ENCODE data around the gene MAVS.

DNA sequence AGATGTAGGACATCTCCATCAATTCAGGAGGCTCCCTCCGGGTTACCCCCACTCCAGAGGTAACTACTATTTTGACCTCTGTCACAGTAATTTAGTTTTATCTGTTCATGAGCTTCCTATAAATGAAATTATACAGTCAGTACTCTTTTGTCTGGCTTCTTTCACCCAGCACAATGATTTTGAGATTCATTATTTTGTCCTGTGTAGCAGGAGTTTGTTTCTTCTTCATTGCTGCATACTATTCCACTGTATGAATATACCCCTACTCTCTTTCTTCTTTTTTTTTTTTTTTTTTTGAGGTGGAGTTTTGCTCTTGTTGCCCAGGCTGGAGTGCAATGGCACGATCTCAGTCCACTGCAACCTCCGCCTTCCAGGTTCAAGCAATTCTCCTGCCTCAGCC, 38.1 kb upstream of the MAVS start:
- TF ChIP-seq, protein P1, sequence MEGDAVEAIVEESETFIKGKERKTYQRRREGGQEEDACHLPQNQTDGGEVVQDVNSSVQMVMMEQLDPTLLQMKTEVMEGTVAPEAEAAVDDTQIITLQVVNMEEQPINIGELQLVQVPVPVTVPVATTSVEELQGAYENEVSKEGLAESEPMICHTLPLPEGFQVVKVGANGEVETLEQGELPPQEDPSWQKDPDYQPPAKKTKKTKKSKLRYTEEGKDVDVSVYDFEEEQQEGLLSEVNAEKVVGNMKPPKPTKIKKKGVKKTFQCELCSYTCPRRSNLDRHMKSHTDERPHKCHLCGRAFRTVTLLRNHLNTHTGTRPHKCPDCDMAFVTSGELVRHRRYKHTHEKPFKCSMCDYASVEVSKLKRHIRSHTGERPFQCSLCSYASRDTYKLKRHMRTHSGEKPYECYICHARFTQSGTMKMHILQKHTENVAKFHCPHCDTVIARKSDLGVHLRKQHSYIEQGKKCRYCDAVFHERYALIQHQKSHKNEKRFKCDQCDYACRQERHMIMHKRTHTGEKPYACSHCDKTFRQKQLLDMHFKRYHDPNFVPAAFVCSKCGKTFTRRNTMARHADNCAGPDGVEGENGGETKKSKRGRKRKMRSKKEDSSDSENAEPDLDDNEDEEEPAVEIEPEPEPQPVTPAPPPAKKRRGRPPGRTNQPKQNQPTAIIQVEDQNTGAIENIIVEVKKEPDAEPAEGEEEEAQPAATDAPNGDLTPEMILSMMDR (IDR thresholded peaks at IDR 0.05) = no peak
- TF ChIP-seq MAX (IDR thresholded peaks at IDR 0.05; ENCODE audit: low read depth) = no peak
- TF ChIP-seq RCOR1 (IDR thresholded peaks at IDR 0.05; ENCODE audit: low read length) = no peak
- TF ChIP-seq TCF12 (IDR thresholded peaks at IDR 0.05) = no peak
- TF ChIP-seq CHD2 (IDR thresholded peaks at IDR 0.05; ENCODE audit: low read length, partially characterized antibody) = no peak
- no peak for TF ChIP-seq POLR2AphosphoS5 (IDR thresholded peaks at IDR 0.05; ENCODE audit: low read depth, low read length)
- no peak for TF ChIP-seq EZH2phosphoT487 (IDR thresholded peaks at IDR 0.05; ENCODE audit: borderline replicate concordance, low read depth)
- no peak for TF ChIP-seq SMC3 (IDR thresholded peaks at IDR 0.05; ENCODE audit: low read depth, low read length)
- no peak for TF ChIP-seq GABPA (IDR thresholded peaks at IDR 0.05; ENCODE audit: low read depth)
- TF ChIP-seq RAD21 (IDR thresholded peaks at IDR 0.05; ENCODE audit: low read length) = no peak
- TF ChIP-seq SIN3A (IDR thresholded peaks at IDR 0.05; ENCODE audit: borderline replicate concordance, low read depth, low read length) = no peak
- TF ChIP-seq, protein P2, sequence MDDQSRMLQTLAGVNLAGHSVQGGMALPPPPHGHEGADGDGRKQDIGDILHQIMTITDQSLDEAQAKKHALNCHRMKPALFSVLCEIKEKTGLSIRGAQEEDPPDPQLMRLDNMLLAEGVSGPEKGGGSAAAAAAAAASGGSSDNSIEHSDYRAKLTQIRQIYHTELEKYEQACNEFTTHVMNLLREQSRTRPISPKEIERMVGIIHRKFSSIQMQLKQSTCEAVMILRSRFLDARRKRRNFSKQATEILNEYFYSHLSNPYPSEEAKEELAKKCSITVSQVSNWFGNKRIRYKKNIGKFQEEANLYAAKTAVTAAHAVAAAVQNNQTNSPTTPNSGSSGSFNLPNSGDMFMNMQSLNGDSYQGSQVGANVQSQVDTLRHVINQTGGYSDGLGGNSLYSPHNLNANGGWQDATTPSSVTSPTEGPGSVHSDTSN (IDR thresholded peaks at IDR 0.05) = no peak

Measured in SK-N-SH (cell line).